ENCODE measurements around the gene NIBAN1.

Gene NIBAN1

GRCh38 chr1:184994301-184994700 is 20.0 kb upstream of the NIBAN1 start:
- H3K36me3 ChIP-seq (ENCODE audit: control insufficient read depth, insufficient read depth, low read length): no peaks in the 10 kb centered on the region
- H3K4me3 ChIP-seq (ENCODE audit: low read length): no peak overlapping the region
- no peak for DNase-seq (ENCODE audit: low read depth, low spot score)
- no peaks in the 10 kb centered on the region for H3K9me3 ChIP-seq (ENCODE audit: control insufficient read depth, insufficient read depth, low read length)
- no peak overlapping the region for H3K27ac ChIP-seq (ENCODE audit: low read length)
- no peaks in the 10 kb centered on the region; the same call in 1 of the 2 replicates for H3K4me1 ChIP-seq (ENCODE audit: control insufficient read depth, insufficient read depth, low read length)
- no peaks in the 10 kb centered on the region for H3K27me3 ChIP-seq (ENCODE audit: control insufficient read depth, insufficient read depth, low read length)
- WGBS (ENCODE audit: insufficient coverage, insufficient read length): no CpG with 5 or more reads among the region's 1 CpG

DNA sequence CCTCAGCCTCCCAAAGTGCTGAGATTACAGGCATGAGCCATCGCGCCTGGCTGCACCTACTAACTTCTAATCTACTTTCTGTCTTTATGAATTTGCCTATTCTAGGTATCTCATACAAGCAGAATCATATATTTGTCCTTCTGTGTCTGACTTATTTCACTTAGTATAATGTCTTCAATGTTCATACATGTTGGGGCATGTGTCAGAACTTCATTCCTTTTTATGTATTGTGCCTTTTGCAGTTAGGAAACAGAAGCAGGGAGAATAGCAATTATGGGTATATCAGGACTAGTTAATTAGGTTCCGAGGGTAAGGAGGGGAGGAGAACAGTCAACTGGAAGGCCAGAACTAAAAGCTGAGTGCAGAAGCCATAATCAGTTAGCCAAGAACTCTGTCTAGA is 18.0 kb upstream of the NIBAN1 start:
- WGBS (ENCODE audit: insufficient coverage, insufficient read length): no CpG with 5 or more reads among the region's 3 CpGs

DNA sequence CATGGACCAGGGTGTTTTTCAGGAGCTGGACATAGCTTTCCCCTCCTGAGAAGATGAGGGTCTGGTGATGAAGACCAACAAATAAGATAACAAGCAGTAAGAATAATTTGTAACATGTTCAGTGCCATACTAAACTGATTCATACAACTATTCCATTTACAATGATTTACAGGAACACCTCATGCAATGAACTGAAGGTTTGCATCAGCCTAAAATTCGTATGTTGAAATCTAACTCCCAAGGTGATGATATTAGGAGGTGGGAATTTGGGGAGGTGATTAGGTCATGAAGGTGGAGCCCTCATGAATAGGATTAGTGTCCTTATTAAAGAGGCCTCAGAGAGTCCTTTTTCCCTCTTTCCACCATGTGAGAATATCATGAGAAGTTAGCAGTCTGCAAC is 15.9 kb upstream of the NIBAN1 start:
- Histone ChIP-seq H3K4me1 (ENCODE audit: control insufficient read depth, insufficient read depth, low read length) (no peaks in the 10 kb centered on the region; the same call in 1 of the 2 replicates), H3K27ac (ENCODE audit: low read length) (no peak overlapping the region), H3K36me3 (ENCODE audit: control insufficient read depth, insufficient read depth, low read length) (no peaks in the 10 kb centered on the region), H3K9me3 (ENCODE audit: control insufficient read depth, insufficient read depth, low read length) (no peaks in the 10 kb centered on the region), H3K4me3 (ENCODE audit: low read length) (no peak overlapping the region), H3K27me3 (ENCODE audit: control insufficient read depth, insufficient read depth, low read length) (no peaks in the 10 kb centered on the region)
- WGBS (ENCODE audit: insufficient coverage, insufficient read length): no CpG with 5 or more reads among the region's 1 CpG
- no peak for DNase-seq (ENCODE audit: low read depth, low spot score)

More for the DNA sequence above, 18.0 kb upstream of the NIBAN1 start:
- H3K9me3 ChIP-seq (ENCODE audit: control insufficient read depth, insufficient read depth, low read length): no peaks in the 10 kb centered on the region
- DNase-seq (ENCODE audit: low read depth, low spot score): no peak
- H3K4me1 ChIP-seq (ENCODE audit: control insufficient read depth, insufficient read depth, low read length): no peaks in the 10 kb centered on the region; the same call in 1 of the 2 replicates
- H3K36me3 ChIP-seq (ENCODE audit: control insufficient read depth, insufficient read depth, low read length): no peaks in the 10 kb centered on the region
- H3K4me3 ChIP-seq (ENCODE audit: low read length): no peak overlapping the region
- no peaks in the 10 kb centered on the region for H3K27me3 ChIP-seq (ENCODE audit: control insufficient read depth, insufficient read depth, low read length)
- no peak overlapping the region for H3K27ac ChIP-seq (ENCODE audit: low read length)

DNA sequence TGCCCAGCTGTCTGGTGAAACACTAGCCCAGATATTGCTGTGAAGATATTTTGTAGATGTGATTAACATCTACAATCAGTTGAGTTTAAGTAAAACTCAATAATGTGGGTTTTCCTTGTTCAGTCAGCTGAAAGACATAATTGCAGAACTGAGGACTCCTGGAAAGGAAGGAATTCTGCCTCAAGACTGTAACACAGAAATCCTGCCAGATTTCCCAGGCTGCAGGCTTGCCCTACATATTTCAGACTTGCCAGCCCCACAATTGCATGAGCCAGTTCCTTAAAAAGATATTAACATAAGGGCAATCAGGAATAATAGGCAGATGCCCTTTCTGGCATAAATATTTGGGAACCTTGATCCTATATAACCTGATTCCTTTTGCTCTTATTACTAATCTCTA is 14.2 kb upstream of the NIBAN1 start:
- no peaks in the 10 kb centered on the region for H3K27me3 ChIP-seq (ENCODE audit: control insufficient read depth, insufficient read depth, low read length)
- H3K4me1 ChIP-seq (ENCODE audit: control insufficient read depth, insufficient read depth, low read length): no peaks in the 10 kb centered on the region
- no peaks in the 10 kb centered on the region for H3K9me3 ChIP-seq (ENCODE audit: control insufficient read depth, insufficient read depth, low read length)
- DNase-seq (ENCODE audit: low read depth, low spot score): no peak
- H3K4me3 ChIP-seq (ENCODE audit: low read length): no peak overlapping the region
- no peak overlapping the region for H3K27ac ChIP-seq (ENCODE audit: low read length)
- no peaks in the 10 kb centered on the region for H3K36me3 ChIP-seq (ENCODE audit: control insufficient read depth, insufficient read depth, low read length)

DNA sequence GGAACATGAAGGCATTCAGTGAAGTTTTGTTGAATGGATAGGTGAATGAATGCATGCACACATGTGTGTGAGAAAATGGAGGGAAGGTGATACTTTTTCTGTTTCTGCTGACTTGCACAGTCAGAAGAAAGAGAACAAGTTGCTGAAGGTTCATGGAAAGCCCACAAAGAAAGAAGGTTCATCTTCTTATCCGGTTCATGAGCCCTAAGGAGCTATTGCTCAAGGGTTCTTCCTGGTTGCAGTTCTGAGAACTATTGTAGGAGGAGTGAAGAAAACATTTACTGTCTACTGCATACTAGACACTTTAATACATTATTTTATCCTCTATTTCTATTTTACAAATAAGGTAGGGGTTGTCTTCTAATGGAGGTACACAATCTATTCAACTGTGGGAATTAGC is 13.4 kb upstream of the NIBAN1 start:
- Histone ChIP-seq H3K27ac (ENCODE audit: low read length) (no peak overlapping the region), H3K27me3 (ENCODE audit: control insufficient read depth, insufficient read depth, low read length) (no peaks in the 10 kb centered on the region), H3K36me3 (ENCODE audit: control insufficient read depth, insufficient read depth, low read length) (no peaks in the 10 kb centered on the region), H3K4me1 (ENCODE audit: control insufficient read depth, insufficient read depth, low read length) (no peaks in the 10 kb centered on the region), H3K4me3 (ENCODE audit: low read length) (no peak overlapping the region), H3K9me3 (ENCODE audit: control insufficient read depth, insufficient read depth, low read length) (no peaks in the 10 kb centered on the region)
- no peak for DNase-seq (ENCODE audit: low read depth, low spot score)
- no CpG with 5 or more reads among the region's 1 CpG for WGBS (ENCODE audit: insufficient coverage, insufficient read length)

- H3K27ac ChIP-seq (ENCODE audit: low read length): no peak overlapping the region
- no peaks in the 10 kb centered on the region for H3K4me1 ChIP-seq (ENCODE audit: control insufficient read depth, insufficient read depth, low read length)
- H3K36me3 ChIP-seq (ENCODE audit: control insufficient read depth, insufficient read depth, low read length): no peaks in the 10 kb centered on the region
- no CpG with 5 or more reads among the region's 5 CpGs for WGBS (ENCODE audit: insufficient coverage, insufficient read length)
- no peaks in the 10 kb centered on the region for H3K9me3 ChIP-seq (ENCODE audit: control insufficient read depth, insufficient read depth, low read length)
- DNase-seq (ENCODE audit: low read depth, low spot score): no peak
- H3K27me3 ChIP-seq (ENCODE audit: control insufficient read depth, insufficient read depth, low read length): no peaks in the 10 kb centered on the region
- no peak overlapping the region for H3K4me3 ChIP-seq (ENCODE audit: low read length)
These were observed 11.9 kb upstream of the NIBAN1 start for GRCh38 chr1:184986250-184986649.

DNA sequence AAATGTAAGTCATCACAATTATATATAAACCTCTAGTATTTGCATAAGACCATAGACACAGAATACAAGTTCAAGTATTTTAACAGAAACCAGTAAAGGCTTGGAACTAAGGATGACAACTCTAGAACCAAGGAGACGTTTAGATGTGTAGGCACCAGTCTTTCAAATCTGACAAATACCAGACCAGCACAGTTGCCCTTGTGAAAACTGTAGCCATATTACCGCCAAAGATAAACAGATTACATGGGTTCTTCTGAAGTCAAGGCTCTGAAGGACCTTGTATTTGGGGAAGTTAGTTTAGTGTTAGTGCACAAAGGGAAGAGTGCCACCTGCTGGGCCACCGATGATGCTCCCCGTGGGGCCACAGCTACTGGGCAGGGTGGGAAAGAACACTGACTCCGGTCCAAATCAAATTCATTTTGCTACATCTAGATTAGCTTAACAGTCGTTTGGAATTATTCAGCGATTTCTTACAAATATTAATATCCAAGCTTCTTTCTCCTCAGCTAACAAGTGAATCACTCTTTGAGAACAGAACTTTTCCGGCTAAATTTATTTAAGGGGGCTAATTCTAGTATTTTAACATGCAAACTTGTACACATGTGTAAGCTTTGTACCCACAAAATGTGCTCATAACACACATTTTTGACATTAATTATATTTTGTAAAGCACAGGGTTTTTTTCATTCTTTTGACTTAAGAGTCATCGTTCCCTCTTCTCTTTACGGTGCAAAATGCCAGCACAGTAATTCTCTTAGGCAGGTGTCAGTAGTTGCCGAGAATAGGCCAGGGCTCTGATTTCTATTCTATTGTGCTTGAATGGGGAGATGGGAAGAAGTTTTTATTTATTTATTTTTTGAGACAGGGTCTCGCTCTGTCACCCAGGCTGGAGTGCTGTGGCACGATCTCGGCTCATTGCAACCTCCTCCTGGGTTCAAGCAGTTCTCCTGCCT is 8.0 kb upstream of the NIBAN1 start:
- Histone ChIP-seq H3K4me1 (ENCODE audit: control insufficient read depth, insufficient read depth, low read length) (no peaks in the 10 kb centered on the region), H3K27ac (ENCODE audit: low read length) (no peak overlapping the region), H3K27me3 (ENCODE audit: control insufficient read depth, insufficient read depth, low read length) (no peaks in the 10 kb centered on the region), H3K9me3 (ENCODE audit: control insufficient read depth, insufficient read depth, low read length) (no peaks in the 10 kb centered on the region), H3K4me3 (ENCODE audit: low read length) (no peak overlapping the region), H3K36me3 (ENCODE audit: control insufficient read depth, insufficient read depth, low read length) (no peaks in the 10 kb centered on the region)
- no CpG with 5 or more reads among the region's 14 CpGs for WGBS (ENCODE audit: insufficient coverage, insufficient read length)
- DNase-seq (ENCODE audit: low read depth, low spot score): no peak

DNA sequence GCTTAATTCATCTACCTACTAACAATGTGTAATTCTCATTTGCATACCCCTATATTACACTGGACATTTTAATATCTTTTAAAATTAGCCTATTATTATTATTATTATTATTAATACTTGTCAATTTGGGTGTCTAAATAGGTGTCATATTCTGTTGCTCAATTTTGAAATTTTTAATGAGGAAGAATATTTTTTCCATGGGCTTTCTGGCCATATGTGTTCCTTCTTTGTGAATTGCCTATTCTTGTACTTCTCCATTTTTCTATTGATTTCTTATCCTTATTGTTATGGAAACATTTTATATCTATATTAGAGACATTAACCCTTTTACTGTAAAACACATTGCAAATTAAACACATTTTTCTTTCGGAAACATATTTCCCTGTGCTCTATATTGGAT is 6.4 kb upstream of the NIBAN1 start:
- no CpG with 5 or more reads among the region's 1 CpG for WGBS (ENCODE audit: insufficient coverage, insufficient read length)
- Histone ChIP-seq H3K27me3 (ENCODE audit: control insufficient read depth, insufficient read depth, low read length) (no peaks in the 10 kb centered on the region), H3K27ac (ENCODE audit: low read length) (no peak overlapping the region), H3K4me1 (ENCODE audit: control insufficient read depth, insufficient read depth, low read length) (no peaks in the 10 kb centered on the region), H3K4me3 (ENCODE audit: low read length) (no peak overlapping the region), H3K9me3 (ENCODE audit: control insufficient read depth, insufficient read depth, low read length) (no peaks in the 10 kb centered on the region), H3K36me3 (ENCODE audit: control insufficient read depth, insufficient read depth, low read length) (no peaks in the 10 kb centered on the region)
- no peak for DNase-seq (ENCODE audit: low read depth, low spot score)

DNA sequence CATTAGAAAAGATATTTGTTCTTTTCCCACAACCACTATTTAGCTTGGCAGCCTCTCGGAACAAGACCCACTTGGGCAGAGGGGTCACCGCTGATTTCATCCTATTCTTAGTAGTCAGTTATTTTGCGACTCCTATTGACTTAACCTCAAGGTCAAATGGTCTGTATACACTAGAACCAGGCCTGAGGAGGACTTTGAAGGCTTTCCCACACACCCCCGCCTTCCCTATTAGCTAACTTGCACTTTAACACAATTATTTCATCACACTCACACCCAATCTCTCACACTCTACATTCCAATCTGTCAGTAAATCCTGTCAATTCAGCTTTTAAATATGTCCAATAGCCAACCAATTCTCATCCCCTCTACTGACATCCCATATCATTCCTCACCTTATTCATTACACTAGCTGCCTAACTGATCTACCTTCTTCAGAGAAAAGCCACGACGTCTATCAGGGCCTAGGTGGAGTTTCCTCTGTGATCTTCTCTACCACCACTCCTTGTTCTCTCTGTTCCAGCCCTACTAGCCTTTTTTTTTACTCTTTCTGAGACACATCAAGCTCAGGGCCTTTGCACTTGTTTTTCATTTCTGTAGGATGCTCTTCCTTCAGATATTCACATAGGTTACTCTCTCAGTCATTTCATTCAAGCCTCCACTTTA is 1.0 kb upstream of the NIBAN1 start:
- no CpG with 5 or more reads among the region's 6 CpGs for WGBS (ENCODE audit: insufficient coverage, insufficient read length)

DNA sequence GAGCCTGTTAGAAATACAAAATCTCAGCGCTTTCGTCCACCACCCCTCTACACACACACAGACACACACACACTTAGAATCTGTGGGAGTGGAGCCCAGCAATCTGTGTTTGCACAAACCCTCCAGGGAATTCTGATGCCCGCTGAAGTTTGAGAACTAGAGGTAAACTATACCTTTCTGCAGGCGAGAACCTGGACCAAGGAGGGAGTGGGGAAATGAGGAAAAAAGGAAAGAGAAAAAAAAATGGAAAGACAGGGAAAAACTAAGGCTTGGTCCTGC is 468 bp upstream of the NIBAN1 start:
- no peaks in the 10 kb centered on the region for H3K9me3 ChIP-seq (ENCODE audit: control insufficient read depth, insufficient read depth, low read length)
- H3K27ac ChIP-seq (ENCODE audit: low read length): no peak overlapping the region
- no peaks in the 10 kb centered on the region for H3K4me1 ChIP-seq (ENCODE audit: control insufficient read depth, insufficient read depth, low read length)
- no peak for DNase-seq (ENCODE audit: low read depth, low spot score)
- H3K27me3 ChIP-seq (ENCODE audit: control insufficient read depth, insufficient read depth, low read length): peaks cover 10% of the 10 kb centered on the region; the same call in 1 of the 2 replicates
- WGBS (ENCODE audit: insufficient coverage, insufficient read length): no CpG with 5 or more reads among the region's 4 CpGs
- no peak overlapping the region; the same call in 1 of the 2 replicates for H3K4me3 ChIP-seq (ENCODE audit: low read length)
- no peaks in the 10 kb centered on the region for H3K36me3 ChIP-seq (ENCODE audit: control insufficient read depth, insufficient read depth, low read length)

More for the DNA sequence above, 1.0 kb upstream of the NIBAN1 start:
- Histone ChIP-seq H3K27me3 (ENCODE audit: control insufficient read depth, insufficient read depth, low read length) (peaks cover 10% of the 10 kb centered on the region; the same call in 1 of the 2 replicates), H3K27ac (ENCODE audit: low read length) (no peak overlapping the region), H3K36me3 (ENCODE audit: control insufficient read depth, insufficient read depth, low read length) (no peaks in the 10 kb centered on the region), H3K4me3 (ENCODE audit: low read length) (no peak overlapping the region), H3K9me3 (ENCODE audit: control insufficient read depth, insufficient read depth, low read length) (no peaks in the 10 kb centered on the region), H3K4me1 (ENCODE audit: control insufficient read depth, insufficient read depth, low read length) (no peaks in the 10 kb centered on the region)
- no peak for DNase-seq (ENCODE audit: low read depth, low spot score)

Data from iPS DF 6.9 (cell line).